ENCODE results near the gene MON2.
"Not testable (repeated sequence)": the region's sequence is repeated elsewhere in the genome, so short reads cannot be mapped to it uniquely, and the experiment has no call there.

The MON2 gene

GRCh38 chr12:62466594-62467491 is at the start of gene MON2:
TSS of gene MON2 (plus strand) at chr12:62466826. CDS start at chr12:62467208, 382 bp downstream.
- DNase-seq (ENCODE audit: low read depth in 3 of 3): peak; percentile 67 to 82 (median 69)

- DNase-seq (ENCODE audit: low read depth in 3 of 3): no peak
Measured at GRCh38 chr12:62426089-62426488, 40.5 kb upstream of the MON2 start.

- DNase-seq (ENCODE audit: low read depth in 3 of 3): no peak
Measured at GRCh38 chr12:62429457-62429856, 37.2 kb upstream of the MON2 start.

GRCh38 chr12:62434494-62435302 is 31.9 kb upstream of the MON2 start:
- no peak for DNase-seq (ENCODE audit: low read depth in 3 of 3)

- no peak for DNase-seq (ENCODE audit: low read depth in 3 of 3)
Measured at GRCh38 chr12:62435303-62436163, 31.1 kb upstream of the MON2 start.

GRCh38 chr12:62436164-62436503 is 30.5 kb upstream of the MON2 start:
- no peak for DNase-seq (ENCODE audit: low read depth in 3 of 3)

GRCh38 chr12:62438098-62438692 is 28.4 kb upstream of the MON2 start:
- DNase-seq (ENCODE audit: low read depth in 3 of 3): peak in 2 of 3 donors; percentile 24 to 50

GRCh38 chr12:62446754-62447452 is 19.7 kb upstream of the MON2 start:
- DNase-seq (ENCODE audit: low read depth in 3 of 3): no peak

GRCh38 chr12:62448436-62448835 is 18.2 kb upstream of the MON2 start:
- no peak for DNase-seq (ENCODE audit: low read depth in 3 of 3)

GRCh38 chr12:62455429-62455828 is 11.2 kb upstream of the MON2 start:
- DNase-seq (ENCODE audit: low read depth in 3 of 3): not testable (repeated sequence)

GRCh38 chr12:62458626-62459025 is 8.0 kb upstream of the MON2 start:
- no peak for DNase-seq (ENCODE audit: low read depth in 3 of 3)

GRCh38 chr12:62459976-62460375 is 6.7 kb upstream of the MON2 start:
- DNase-seq (ENCODE audit: low read depth in 3 of 3): no peak

- DNase-seq (ENCODE audit: low read depth in 3 of 3): not testable (repeated sequence)
Measured at GRCh38 chr12:62461171-62461837, 5.3 kb upstream of the MON2 start.

- not testable (repeated sequence) for DNase-seq (ENCODE audit: low read depth in 3 of 3)
Measured at GRCh38 chr12:62463252-62463651, 3.4 kb upstream of the MON2 start.

GRCh38 chr12:62466018-62466593 is 520 bp upstream of the MON2 start:
- DNase-seq (ENCODE audit: low read depth in 3 of 3): no peak

GRCh38 chr12:62468397-62468796 is 1.8 kb downstream of the MON2 start:
- DNase-seq (ENCODE audit: low read depth in 3 of 3): no peak

- DNase-seq (ENCODE audit: low read depth in 3 of 3): no peak
Measured at GRCh38 chr12:62468935-62469334, 2.3 kb downstream of the MON2 start.

- no peak for DNase-seq (ENCODE audit: low read depth in 3 of 3)
Measured at GRCh38 chr12:62469704-62470103, 3.1 kb downstream of the MON2 start.

GRCh38 chr12:62471734-62472133 is 5.1 kb downstream of the MON2 start:
- no peak for DNase-seq (ENCODE audit: low read depth in 3 of 3)

GRCh38 chr12:62472472-62472871 is 5.8 kb downstream of the MON2 start:
- no peak for DNase-seq (ENCODE audit: low read depth in 3 of 3)

Measured in stimulated activated CD4-positive, alpha-beta T cell treated with anti-CD3 and anti-CD28 coated beads, TNF-alpha, amount 100 ng/mL, for 48 hours (primary cell).